ENCODE data around the gene ZNF860.
A peak's percentile ranks its signal among the peaks of the same experiment; 100 is the strongest.

Gene ZNF860

DNA sequence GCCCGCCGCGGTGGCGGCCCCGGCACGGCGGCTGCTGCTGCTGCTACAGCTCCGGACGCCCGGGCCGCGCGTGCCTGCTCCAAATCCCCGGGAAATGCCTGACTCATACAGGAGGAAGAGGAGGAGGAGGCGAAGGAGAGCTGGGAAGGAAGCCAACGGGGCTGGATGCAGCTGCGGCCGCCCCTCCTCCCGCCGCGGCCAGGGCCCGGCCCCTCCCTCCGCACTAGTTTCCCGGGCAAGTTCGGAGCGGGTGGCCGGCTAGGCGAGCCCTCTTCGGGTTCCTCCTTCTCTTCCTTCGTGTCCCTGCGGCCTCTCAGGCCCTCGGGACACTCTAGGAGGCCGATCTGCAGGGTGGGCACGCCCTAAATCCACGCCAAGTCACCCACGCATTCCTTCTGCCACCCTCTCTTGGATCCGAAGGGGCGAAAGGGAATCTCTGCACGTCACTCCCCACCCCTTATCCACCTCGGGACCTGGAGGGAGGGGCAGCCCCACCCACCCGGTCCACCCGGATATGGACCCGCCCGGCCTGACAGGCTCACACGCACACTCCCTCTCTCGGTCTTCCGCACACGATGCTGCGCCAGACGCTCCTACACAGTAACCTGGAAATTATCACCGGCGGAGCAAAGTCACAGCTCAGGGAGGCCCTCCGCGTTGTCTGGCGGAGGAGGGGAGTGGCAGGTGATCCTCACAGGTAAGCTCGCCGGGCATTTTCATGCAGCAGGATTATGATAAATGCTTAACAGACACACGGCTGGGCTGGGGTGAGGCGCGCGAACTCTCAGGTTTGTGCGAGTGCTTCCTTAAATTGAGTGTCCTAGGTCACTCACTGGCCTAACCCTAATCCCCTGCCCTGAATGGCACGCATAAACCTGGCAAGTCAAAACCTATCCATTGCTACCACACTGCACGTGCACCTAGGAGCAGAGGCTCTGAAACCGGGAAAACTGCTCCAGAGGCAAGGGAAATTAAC lies at the start of gene ZNF860, which contains the start of gene OSBPL10:
Gene ZNF860 (plus strand): TSS at position 545 of the 976 bp plus-strand sequence. CDS start 7,330 bp downstream, outside the sequence.
Gene OSBPL10 (minus strand): TSS at position 57 of the 976 bp plus-strand sequence. CDS start 83 bp downstream, outside the sequence.
- DNase-seq = peak; percentile 41

DNA sequence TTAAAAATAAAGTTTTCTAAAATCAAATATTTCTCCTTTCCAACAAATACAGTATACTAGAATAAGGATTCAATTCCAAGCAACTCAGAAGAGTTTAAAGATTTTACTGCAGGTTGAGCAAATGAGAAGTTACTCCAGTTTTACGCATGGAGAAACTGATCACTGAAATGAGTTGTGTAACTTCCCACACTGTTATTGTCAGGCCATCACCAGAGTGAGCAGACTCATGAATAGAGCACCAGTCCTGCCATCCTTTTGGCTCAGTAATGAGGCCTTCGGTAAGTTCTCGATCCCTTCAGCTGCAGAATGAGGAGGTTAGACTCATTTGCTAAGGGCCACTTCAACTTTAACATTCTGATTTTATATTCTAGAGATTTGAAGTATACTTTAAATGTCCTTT lies 48.6 kb upstream of the ZNF860 start:
- no peak for DNase-seq

DNA sequence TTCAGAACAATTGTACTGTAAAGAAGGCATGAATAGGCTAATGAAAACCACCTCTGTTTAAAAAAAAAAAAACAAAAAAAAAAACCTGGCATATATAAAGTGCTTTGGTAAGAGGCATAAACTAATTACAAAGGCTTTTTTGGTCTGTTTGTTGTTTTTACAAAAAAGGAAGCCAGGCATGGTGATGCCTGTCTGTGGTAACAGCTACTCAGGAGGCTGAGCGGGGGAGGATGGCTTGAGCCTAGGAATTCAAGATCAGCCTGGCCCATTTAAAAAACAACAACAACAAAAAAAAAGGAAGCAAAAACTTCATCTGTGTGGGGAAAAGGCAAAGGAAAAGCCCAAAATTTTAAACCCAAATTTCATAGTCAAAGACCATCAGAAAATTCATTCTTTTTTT lies 47.5 kb upstream of the ZNF860 start:
- no peak for DNase-seq

DNA sequence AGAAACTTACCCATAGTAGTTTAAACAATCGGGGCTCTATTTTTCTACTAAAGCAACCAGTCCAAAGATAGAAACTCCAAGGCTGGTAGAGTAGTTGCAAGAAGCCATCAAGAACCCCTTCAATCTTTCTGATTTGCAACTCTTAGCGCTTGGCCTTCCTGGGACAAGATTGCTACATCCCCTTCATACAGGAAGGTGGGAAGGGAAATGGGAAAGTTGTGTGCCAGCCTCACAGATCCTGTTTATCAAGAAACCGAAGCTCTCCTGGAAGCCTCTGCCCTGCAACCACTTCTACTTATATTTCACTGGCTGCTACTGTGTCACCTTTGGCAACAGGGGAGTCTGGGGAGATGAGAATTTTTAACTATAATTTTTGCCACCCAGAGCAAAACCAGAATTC lies 46.7 kb upstream of the ZNF860 start:
- no peak for DNase-seq

DNA sequence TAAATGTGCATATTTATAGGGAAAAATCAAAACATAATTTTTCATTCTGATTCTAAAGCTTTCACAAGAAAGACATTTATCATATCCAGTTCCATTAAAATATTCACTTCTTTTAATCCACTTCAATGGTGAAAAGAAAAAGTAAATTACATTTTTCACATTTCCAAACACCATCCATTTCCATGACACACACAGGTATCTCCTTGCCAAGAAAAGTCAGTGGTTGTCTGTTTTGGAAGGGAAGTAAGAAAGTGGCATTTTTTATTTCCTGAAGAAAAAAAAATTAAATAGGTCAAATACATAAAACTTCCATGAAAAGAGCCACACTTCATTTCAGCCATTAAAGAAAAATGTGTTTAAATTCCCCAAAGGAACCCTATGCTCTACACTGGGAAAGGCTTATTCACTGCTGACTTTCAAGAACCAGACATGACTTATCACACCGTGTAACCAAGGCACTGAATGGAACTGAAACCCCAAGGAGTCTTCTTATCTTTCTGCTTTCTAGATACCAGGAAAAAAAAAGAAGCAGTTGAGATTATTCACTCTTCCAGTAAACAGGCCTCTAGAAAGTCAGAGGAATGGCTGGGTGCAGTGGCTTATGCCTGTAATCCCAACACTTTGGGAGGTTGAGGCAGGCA lies 45.0 kb upstream of the ZNF860 start:
- DNase-seq = no peak

DNA sequence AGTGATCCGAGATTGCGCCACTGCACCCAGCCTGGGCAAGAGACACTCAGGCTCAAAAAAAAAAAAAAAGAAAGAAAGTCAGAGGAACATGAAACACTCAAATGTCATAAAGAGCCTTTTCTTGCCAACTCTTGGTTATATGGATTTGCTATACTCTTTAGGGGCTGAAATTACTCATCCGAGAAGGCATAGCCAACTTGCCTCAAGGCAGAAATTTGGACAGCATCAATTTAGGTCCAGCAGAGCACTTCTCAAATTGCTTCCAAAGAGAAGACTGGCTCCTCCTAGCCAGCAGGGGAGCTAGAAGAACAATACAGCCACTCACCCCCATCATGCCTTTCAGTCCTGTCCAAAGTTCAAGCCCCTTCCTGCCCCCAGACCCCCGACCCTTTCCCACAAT lies 44.3 kb upstream of the ZNF860 start:
- DNase-seq = no peak

DNA sequence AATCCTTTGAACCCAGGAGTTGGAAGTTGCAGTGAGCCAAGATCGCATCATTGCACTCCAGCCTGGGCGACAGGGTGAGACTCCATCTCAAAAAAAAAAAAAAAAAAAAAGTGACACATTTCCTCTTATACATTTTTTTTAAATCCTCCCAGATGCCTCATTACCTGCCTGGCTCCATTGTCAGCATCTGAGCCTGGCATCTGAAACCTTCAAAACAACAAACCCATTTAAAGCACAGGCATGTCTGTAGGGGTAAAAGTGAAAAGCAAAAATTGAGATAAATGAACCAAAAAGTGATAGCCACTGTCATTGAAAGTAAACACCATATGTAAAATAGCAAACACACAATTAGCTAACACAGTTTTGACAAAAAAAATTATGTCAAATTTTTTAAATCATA lies 39.1 kb upstream of the ZNF860 start:
- no peak for DNase-seq

DNA sequence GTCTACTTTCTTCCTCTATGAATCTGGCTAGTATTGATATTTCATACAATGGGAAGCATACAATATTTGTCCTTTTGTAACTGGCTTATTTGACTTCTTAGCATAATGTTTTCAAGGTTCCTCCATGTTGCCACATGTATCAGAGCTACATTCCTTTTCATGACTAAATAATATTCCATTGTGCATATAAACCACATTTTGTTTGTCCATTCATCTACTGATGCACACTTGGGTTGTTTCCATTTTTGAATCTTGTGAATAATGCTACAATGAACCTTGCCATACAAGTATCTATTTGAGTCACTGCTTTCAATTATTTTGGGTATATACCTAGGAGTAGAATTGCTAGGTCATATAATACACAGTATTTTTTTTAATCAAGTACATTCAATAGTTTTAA lies 38.5 kb upstream of the ZNF860 start:
- DNase-seq = no peak

DNA sequence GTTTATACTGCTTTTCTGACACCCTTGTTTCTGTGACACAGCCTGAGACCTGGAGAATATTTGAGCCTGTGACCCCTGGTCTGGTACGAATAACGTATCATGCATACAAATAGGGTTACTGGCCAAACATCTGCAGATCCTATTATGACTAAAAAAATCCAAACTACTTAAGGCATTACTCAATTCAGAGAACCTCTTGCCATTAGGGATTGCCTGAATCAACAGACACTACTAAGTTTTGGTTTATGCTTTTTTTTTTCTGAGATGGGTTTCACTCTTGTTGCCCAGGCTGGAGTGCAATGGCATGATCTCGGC lies 35.9 kb upstream of the ZNF860 start:
- no peak for DNase-seq

DNA sequence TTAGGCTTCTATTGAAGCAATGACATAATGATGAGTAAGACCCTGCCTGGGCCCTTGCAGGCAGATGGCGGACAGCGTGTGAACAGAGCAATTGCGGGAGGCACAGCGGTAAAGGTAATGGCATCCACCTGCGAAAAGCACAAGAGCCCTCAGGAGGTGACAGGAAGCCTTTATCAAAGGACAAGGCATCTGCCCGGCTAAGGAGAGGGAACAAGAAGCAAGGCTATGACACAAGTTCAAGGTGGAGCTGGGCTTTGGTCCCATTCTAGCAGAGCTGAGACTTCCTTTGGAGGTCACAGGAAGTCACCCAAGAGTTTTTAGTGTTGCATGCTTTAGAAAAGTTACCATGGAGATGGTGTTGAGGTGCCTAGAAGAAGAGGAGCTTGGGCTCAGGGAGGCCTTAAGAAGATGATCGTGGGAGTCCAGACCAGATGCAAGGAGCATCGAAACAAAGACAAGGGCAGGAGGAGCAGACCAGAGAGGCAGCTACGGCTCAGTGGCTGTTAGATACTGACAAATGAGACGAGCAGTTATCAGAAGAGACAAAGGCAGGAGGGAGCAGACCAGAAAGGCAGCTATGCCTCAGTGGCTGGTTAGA lies 35.0 kb upstream of the ZNF860 start:
- no peak for DNase-seq

DNA sequence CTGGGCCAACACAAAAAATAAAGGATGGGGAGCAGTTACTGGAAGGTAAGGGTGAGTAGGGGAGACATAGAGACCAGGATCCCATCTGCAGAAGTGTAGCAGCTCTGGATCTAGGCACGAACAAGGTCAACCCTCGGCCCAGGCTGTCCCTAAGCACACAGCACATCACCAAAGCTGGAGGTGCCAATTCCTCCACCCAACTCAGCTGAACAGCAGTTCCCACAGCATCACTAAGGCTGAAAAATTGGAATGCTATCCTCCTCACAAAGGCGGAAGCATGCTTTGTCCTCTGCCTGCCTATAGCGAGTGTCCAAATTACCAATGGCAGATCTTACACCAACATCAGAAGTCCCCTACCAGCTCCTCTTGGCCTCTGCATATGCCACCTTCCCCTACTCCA lies 34.4 kb upstream of the ZNF860 start:
- DNase-seq = no peak

DNA sequence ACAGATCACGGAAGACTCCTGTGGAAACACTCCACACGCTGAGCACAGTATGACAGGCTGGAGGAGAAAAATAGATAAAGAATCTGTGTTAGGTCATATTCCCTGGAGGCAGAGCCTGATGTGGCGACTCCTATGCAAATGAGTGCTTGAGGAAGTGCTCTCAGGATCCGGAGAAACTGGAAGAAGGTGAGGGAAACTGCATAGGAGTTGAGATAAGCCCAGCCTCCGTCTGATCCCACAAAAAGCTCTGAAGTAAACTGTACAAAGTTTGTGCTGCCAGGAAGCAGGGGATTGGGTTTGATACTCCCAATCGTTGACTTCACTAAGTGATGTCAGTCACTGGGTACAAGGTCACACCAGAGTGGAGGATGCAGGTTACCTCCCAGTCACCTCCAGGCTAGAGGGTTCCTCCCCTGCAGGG lies 33.9 kb upstream of the ZNF860 start:
- no peak for DNase-seq

DNA sequence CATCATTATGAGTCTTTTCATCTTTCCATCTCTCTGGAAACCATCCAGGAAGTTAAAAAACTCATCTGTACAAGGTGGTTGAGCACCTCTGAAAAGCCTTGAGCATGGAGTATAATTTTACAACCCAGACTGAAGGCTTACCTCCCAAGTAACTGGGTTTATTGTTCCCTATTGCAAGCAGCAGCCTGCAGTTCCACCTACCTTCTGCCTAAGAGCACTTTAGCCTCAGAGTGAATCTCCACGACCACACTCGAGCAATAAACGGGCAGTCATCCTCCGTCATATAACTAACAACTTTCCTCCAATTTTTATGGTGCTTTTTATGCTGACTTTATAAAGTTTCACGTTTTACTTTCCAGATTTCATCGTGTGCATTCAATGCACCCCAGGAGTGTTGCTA lies 33.3 kb upstream of the ZNF860 start:
- DNase-seq = no peak

DNA sequence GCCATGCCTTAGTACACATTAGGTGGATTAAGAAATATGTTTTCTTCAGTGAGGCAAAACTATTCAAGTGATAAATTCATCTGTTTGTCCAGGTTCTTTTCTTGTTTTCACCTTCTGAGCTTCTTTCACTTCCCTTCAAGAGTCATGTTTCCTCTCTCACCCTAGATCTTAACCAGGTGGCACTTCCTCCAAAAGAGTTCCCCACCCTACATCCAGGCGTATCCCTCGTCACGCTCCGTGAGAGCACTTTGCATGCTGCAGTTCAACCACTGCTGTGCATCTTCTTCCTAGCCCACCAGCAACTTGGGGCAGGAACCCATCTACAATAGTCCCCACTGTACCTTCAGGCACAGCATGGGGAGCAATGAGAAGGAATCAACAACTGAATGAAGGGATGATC lies 29.3 kb upstream of the ZNF860 start:
- DNase-seq = no peak

DNA sequence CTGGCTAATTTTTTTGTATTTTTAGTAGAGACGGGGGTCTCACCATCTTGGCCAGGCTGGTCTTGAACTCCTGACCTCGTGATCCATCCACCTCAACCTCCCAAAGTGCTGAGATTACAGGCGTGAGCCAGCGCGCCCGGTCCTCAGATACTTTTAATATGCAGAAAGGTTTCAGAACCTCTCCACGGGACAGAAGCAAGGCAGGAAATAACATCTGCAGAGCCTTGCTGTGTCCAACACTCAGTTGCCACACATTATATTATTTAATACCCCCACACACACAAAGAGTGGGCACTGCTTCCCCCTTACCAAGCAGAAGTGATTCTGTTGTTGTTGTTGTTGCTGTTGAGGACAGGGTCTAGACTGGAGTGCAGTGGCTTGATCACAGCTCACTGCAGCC lies 28.5 kb upstream of the ZNF860 start:
- DNase-seq = no peak

DNA sequence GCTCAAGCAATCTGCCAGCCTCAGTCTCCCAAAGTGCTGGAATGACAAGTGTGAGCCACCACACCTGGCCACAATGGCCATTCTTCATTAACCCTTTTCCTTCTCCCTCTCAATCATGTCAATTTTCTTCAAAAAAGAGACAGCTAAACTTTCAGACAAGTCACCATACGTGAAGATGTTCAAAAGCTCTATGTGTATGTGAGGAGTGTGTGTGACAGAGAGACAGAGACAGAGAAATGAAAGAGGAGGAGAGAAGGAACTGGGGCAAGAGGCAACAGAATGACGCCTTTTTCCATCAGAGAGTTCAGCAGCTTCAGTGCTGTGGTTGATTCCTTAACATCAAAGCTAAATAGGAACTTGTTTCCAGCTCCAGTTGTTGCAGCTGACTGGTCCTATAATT lies 27.9 kb upstream of the ZNF860 start:
- DNase-seq = no peak

DNA sequence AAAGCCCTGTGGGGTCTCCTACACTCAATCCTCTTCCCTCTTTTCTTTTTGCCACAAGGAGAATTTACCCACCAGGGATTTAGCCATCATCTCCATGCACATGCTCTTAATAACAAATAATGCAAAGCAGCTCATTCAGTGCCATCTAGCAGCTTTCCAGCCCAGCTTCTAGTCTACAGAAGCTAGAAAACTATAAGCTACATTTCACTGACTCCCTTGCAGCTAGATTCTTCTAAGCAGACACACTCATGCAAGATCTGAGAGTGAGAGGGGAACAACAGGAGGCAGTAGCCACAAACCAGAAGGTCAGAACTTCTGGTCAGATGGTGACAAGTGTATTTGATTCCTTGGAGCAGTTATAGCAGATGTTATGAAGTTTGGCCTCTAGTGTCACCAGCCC lies 26.0 kb upstream of the ZNF860 start:
- no peak for DNase-seq

DNA sequence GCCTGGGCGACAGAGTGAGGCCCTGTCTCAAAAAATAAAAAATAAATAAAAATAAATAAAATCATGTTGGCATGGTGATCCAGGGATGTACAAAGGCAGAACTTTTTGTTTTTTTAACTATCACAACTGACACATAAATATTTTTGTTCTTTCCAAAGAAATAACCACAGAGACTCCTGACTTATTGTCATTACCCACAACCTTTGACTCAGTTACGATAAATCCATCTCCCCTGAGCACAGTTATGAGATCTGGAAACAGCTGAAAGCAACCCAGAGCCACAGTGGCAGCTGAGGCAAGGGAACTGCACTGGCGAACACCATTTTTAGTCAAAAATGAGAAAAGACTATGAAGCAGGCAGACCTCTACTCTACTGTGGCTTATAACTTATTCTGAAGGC lies 24.4 kb upstream of the ZNF860 start:
- DNase-seq = no peak

DNA sequence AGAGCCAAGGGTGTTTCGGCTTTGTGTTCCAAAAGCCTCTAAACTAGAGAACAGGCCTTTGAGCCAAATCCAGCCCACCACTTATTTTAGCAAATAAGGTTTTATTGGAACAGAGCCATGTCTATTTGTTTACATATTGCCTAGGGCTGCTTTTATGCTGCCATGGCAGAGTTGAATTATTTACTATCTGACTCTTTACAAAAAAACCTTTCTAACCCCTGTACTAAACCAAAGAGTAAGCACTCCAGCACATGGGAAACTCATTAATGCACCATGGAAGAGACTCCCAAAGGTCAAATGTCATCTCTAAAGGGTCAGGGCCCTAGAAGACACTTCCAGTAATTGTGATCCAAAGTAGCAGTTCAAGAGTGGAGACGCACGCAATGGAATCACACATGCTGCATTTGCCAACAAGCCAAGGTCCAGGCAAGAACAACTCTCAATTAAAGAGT lies 22.8 kb upstream of the ZNF860 start:
- DNase-seq = no peak

DNA sequence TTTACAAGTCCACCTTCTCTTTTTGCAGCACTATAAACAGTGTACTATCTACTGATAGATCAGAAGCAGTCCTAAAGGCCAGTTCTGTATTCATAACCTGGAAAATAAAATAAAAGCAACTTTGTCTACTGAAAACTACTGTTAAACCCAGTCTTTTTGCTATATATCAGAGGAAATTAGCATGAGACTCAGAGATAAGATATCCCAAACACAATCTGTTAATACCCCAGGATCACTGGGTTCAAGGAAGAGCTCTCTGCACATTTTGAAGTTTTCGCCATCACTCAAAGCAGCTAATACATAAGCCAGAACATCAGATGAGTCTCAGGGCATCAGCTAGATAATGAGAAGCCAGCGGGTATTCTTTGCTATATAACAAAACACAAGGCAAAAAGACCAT lies 22.3 kb upstream of the ZNF860 start:
- no peak for DNase-seq

DNA sequence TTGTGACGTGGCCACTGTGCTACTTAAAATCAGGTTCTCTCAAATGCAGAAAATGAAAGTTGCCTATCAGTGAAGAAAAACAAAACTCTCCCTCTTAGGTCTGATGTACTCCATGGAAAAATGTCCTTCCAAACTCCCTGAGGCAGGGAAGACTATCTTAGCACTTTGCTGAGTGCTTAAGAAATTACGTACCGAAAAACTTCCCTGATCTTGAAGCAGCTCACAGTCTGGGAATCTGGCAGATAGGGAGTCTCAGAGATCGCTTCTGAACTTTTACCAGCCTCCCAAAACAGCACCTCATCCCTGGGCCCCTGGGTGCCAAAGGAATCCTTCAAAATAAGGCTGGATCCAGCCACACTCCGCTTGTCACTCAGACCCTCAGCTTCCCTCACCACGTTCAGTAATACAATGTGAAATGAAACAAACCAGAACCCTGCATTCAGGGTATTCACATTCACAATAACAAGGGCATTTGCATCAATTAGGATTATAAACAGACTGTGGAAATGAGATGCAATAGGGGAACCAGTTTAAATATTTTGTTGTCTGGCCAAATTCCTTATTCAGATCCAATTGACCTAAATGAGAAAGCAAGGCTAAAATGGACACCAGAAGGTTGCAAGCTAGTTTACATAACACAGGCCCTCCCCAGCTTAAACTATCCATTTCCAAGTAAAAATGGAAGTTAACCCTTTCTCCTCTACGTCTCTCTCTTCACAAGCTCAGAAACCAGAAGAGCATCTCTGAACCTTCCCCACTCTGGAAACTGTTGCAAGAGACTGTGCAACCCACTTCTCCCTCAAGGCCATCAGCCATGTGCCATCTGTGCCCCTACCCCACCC lies 21.4 kb upstream of the ZNF860 start:
- DNase-seq = no peak

DNA sequence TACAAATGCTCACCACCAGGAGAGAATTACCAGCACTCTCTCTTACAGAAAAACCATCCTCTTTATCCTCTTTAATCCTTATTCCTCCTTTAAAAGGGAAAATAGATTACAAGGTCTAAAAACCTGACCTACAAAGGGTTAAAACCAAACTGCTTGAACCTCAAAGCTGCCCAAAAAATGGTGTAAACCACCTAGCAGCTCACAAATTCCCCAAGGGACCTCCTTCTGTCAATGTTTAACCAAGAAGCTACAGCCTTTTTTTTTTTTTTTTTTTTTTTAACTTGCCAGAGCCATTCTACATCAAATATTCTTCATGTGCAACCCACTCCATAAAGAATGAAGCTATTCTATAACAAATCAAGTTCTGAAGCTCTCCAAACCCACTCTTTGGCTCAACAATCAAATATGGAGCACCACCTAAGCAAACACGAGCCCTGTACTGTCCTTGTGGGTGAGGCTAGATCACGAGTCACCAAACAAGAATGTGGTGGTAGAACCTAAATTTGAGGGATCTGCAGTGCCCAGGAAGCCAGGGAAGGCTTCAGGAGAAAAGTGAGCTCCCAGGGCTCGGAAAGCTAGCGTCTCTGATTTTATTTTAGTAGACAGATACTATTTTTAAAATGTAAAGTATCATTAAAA lies 20.6 kb upstream of the ZNF860 start:
- DNase-seq = no peak
